Measurements from ENCODE around the gene ZFAND4. TPM values are rescaled to one million over a fixed set of nuclear protein-coding genes. Genes with fewer than 3 reads are reported as not detected.
"Not testable (repeated sequence)": the region's sequence is repeated elsewhere in the genome, so short reads cannot be mapped to it uniquely, and the experiment has no call there.

Gene ZFAND4
- polyA plus RNA-seq, 12 donors, result 8.1 to 21.0 (median 9.5) TPM; not detected in 1

- no peak for DNase-seq
These were observed 28.0 kb downstream of the ZFAND4 start for GRCh38 chr10:45644527-45644926.

- DNase-seq, result no peak
These were observed 31.6 kb downstream of the ZFAND4 start for GRCh38 chr10:45640941-45641340.

- no peak for DNase-seq
These were observed 32.5 kb downstream of the ZFAND4 start for GRCh38 chr10:45640049-45640448.

GRCh38 chr10:45627412-45628048, 45.0 kb downstream of the ZFAND4 start:
- DNase-seq, result no peak

DNA sequence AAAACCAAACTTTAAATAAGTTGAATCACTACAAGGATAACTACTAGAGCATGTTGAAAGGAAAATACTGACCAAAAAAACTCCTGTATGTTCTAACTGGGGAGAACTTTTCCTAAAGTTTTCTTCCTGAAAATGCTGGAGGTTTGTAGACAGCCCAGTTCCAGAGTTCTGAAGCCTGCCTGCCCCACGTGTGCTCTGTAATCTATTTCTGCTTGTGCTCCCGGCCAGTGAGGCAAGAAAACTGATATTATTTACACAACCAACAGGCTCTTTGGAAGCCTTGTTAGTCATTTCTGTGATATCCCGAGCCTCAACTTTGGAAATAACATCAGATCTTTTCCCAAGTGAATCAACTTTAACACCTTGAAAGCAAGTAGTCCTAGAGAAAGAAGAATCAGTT, 46.7 kb downstream of the ZFAND4 start:
- DNase-seq, result no peak

DNA sequence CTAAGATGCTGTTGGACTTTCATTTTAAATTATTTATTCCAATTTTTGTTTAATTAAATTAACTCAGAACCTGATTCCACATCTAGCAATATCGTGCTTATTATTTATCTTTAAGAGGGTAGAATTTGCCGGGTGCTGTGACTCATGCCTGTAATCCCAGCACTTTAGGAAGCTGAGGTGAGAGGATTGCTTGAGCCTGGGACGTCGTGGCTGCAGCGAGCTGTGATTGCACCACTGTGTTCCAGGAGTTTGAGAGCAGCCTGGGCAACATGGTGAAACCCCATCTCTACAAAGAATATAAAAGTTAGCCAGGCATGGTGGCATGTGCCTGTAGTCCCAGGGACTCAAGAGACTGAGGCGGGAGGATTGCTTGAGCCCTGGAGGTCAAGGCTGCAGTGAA, 47.8 kb downstream of the ZFAND4 start:
- DNase-seq, result no peak

DNA sequence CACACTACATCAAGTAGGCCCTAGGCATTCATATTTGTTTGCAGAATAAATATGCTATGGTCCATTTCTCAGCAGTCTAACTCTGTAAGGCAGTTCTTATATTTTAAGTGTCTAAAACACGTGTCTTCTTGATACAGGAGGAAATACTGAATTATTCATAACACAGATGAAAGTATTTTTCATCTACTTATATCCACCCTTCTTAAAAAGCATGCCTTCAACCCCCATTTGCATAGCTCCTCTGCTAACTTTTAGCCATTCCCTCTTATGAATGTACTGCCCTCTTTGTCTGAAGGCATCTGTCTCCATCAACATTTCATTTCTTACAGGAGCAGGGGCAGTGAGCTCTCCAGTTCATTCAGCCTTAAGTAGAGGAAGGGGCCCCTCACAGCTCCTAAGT, 57.7 kb downstream of the ZFAND4 start:
- no peak for DNase-seq

DNA sequence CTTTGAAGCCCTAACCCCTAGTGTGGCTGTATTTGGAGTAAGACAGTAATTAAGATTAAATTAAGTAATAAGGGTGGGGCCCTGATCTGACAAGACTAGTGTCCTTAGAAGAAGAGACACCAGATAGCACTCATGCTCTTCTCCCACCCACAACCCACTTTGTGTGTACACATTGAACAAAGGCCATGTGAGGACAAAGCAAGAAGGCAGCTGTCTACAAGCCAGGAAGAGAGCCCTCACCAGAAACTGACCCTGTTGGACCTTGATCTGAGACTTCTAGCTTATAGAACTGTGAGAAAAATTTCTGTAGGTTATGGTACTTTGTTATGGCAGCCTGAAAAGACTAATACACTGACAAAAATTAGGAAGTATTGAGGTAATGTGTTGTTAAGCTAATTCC, 59.8 kb downstream of the ZFAND4 start:
- no peak for DNase-seq

GRCh38 chr10:45608052-45608451, 64.5 kb downstream of the ZFAND4 start:
- no peak for DNase-seq

- no peak for DNase-seq
These were observed 65.3 kb downstream of the ZFAND4 start for GRCh38 chr10:45607276-45607675.

GRCh38 chr10:45602836-45603235, 69.7 kb downstream of the ZFAND4 start:
- no peak for DNase-seq

GRCh38 chr10:45602082-45602730, 70.4 kb downstream of the ZFAND4 start:
- no peak for DNase-seq

DNA sequence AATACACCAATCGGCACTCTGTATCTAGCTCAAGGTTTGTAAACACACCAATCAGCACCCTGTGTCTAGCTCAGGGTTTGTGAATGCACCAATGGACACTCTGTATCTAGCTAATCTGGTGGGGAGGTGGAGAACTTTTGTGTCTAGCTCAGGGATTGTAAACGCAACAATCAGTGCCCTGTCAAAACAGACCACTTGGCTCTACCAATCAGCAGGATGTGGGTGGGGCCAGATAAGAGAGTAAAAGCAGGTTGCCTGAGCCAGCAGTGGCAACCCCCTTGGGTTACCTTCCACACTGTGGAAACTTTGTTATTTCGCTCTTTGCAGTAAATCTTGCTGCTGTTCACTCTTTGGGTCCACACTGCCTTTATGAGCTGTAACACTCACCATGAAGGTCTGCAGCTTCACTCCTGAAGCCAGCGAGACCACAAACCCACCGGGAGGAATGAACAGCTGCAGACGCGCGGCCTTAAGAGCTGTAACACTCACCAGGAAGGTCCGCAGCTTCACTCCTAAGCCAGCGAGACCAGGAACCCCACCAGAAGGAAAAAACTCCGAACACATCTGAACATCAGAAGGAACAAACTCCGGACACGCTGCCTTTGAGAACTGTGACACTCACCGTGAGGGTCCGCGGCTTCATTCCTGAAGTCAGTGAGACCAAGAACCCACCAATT, 71.2 kb downstream of the ZFAND4 start:
- DNase-seq, result not testable (repeated sequence)

DNA sequence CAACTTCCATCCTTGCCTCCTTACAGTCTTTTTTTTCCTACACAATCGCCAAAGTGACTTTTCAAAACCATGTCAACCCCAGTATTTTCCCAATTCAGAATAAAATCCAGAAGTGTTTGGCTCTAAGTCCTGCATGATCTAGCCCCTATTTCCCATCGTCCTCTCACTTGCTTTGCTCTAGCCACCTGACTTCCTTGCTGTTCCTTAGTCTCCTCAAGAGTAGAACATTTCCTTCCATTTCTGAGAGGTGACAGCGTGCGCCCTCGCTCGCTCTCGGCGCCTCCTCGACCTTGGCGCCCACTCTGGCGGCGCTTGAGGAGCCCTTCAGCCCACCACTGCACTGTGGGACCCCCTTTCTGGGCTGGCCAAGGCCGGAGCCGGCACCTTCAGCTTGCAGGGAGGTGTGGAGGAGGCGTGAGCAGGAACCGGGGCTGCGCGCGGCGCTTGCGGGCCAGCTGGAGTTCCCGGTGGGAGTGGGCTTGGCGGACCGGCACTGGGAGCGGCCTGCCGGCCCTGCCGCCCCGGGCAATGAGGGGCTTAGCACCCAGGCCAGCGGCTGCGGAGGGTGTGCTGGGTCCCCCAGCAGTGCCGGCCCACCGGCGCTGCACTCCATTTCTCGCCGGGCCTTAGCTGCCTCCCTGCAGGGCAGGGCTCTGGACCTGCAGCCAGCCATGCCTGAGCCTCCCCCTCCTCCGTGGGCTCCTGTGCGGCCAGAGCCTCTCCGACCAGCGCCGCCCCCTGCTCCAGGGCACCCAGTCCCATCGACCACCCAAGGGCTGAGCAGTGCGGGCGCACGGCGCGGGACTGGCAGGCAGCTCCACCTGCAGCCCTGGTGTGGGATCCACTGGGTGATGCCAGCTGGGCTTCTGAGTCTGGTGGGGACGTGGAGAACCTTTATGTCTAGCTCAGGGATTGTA, 72.0 kb downstream of the ZFAND4 start:
- DNase-seq, result not testable (repeated sequence)

DNA sequence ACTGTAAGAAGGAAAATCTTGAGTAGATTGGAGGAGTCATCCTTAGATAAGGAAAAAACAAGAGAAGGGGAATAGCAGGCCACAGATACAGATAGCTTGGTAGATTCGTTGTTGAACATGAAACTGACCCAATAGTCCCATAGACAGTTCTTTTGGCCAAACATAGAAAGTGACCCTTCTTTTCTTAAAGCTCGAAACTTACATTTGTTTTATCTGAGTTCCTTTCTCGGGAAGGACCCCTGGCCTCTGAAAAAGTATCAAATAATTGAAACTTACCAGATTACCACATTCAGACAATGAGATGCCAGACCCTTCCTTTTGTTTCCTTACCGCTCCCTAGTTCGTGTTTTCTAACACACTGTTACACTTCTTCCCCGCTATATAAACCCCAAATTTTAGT, 72.9 kb downstream of the ZFAND4 start:
- DNase-seq, result no peak

GRCh38 chr10:45599021-45599603, 73.5 kb downstream of the ZFAND4 start:
- DNase-seq, result no peak

DNA sequence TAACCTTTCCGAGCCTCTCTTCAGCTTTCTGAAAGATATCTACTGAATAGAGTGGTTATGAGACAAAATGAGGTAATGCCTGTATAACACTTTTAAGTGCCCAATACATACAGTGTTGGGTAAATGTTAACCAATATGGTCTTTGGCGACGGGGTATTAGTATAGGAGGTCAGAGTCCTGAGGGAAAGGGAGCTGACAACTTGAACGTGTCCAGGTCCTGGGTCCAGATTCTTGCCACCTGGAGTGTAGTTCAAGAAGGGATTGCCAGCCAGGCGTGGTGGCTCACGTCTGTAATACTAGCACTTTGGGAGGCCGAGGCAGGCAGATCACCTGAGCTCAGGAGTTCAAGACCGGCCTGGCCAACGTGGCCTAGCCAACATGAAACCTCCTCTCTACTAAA, 76.0 kb downstream of the ZFAND4 start:
- DNase-seq, result no peak

GRCh38 chr10:45594276-45595157, 78.1 kb downstream of the ZFAND4 start:
- peak; percentile 94 for DNase-seq

GRCh38 chr10:45593938-45594275, 78.7 kb downstream of the ZFAND4 start:
- DNase-seq, result no peak

DNA sequence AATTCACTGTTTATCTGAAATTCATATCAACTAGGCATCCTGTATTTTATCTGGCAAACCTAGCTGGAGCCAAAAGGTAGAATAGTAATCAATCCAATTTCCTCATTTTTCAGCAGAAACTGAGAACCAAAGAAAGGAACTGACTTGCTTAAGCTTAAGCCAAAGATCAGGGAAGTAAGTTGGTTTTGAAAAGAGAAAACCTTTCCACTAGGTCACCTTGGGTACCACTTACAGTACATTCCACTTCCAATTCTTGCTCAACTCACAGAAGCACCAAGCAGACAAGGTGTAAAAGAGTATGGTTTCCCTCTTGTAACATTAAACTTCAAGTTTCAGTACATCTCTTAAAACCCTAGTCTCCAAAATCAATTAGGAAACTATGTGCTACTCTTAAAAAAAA, 79.6 kb downstream of the ZFAND4 start:
- no peak for DNase-seq

- DNase-seq, result no peak
These were observed 80.1 kb downstream of the ZFAND4 start for GRCh38 chr10:45592432-45592831.

All from muscle of arm (tissue), 12 donors.